ENCODE data around the gene APOBEC3C.

Gene APOBEC3C

DNA sequence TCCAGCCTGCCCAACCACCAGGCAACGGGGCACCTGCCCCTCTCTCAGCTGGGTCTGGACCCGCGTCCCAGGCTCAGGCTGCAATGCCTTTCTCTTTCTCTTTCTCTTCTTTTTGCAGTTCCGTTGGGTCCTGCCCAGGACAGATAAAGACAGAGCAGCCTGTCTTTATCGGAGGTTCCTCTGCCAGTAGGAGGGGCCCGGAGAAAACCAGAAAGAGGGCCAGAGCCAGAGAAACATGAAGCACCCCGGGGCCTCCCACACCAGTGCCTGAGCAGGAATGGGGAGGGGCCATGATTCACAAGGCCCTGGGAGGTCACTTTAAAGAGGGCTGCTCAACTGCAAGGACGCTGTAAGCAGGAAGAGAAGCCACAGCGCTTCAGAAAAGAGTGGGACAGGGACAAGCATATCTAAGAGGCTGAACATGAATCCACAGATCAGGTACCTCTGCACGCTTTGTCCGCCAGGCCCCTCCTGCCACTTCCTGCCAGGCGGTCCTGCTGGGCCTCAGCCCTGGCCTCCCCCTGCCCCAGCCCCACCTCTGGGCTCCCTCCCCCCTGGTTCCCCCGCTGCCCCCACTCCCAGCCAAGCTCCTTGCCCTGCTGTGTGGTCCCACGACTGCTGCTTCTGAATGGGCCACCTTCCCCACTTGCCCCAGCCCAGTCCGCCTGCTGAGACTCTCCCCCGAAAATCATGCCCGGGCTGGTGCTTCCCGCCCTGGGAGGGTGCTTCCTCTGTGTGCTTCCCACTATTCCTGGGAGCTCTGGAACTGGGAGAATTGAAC lies at the start of gene APOBEC3C:
Gene APOBEC3C (plus strand): TSS at position 316 of the 781 bp plus-strand sequence. CDS start 106 bp downstream, at position 422.
- Mint-ChIP-seq H3K27me3 (peaks cover 4% of the 10 kb centered on the region), H3K4me1 (peaks cover 60% of the 10 kb centered on the region), H3K36me3 (peaks cover 26% of the 10 kb centered on the region), H3K27ac (peak within 1 kb of the TSS; percentile 90), H3K4me3 (peak within 1 kb of the TSS; percentile 98), H3K9me3 (no peaks in the 10 kb centered on the region)
- CTCF ChIA-PET, result interaction anchor here (1.0 to 2.2 kb wide), 6 partner anchors 11 to 144 kb away, joined by 3 to 11 read pairs (median 4); no protein-coding TSS in a partner anchor
- peak; percentile 92 for DNase-seq

DNA sequence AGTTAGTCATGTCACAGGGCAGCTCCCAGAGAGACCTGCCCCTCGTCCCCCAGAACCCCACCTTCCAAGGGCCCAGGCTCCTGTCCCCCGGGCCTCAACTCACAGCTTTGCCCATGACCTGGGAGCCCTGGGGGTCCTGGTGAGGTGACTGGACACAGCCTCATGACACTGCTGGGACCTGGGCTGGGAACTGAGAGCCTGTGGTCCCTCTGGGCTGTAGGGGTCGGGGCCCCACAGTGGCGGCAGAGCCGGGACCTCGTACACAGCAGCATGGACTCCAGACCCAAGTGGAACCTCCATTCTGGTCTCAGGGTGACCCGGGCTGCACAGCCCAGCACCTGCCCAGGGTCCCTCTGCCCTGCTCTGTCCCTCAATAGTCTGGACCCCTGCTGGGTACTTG lies 49.8 kb upstream of the APOBEC3C start:
- Mint-ChIP-seq H3K27ac (no peak overlapping the region), H3K4me1 (peaks cover 9% of the 10 kb centered on the region), H3K9me3 (no peaks in the 10 kb centered on the region), H3K27me3 (peaks cover 49% of the 10 kb centered on the region), H3K36me3 (no peaks in the 10 kb centered on the region), H3K4me3 (no peak overlapping the region)
- CTCF ChIA-PET, result interaction anchor here (1.1 to 1.3 kb wide), 2 partner anchors 94 to 354 kb away, joined by 3 read pairs; no protein-coding TSS in a partner anchor
- DNase-seq, result no peak

DNA sequence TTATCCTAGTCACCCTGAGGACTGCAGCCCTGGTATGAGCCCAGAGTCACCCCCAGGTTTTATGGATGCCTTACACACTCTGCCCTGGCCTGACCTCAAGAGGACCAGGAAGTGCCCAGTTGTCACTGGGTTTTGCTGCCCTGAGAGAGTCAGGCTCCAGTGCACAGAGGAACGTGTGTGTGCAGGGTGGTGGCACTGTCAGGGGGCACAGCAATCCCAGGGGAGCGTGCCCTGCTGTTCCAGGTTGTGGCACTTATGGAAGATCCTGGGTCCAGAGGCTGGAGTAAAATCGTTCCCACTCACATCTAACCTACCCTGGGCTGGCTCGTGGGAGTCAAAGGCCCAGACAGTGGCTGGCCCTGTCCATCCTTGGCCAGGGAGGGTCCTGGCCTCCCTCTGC lies 49.1 kb upstream of the APOBEC3C start:
- Mint-ChIP-seq H3K4me1 (peaks cover 3% of the 10 kb centered on the region), H3K4me3 (no peak overlapping the region), H3K36me3 (no peaks in the 10 kb centered on the region), H3K27me3 (peaks cover 49% of the 10 kb centered on the region), H3K9me3 (no peaks in the 10 kb centered on the region), H3K27ac (no peak overlapping the region)
- CTCF ChIA-PET, result interaction anchor here (1.3 kb wide), 1 partner anchor 95 kb away, joined by 3 read pairs; no protein-coding TSS in a partner anchor
- no peak for DNase-seq

DNA sequence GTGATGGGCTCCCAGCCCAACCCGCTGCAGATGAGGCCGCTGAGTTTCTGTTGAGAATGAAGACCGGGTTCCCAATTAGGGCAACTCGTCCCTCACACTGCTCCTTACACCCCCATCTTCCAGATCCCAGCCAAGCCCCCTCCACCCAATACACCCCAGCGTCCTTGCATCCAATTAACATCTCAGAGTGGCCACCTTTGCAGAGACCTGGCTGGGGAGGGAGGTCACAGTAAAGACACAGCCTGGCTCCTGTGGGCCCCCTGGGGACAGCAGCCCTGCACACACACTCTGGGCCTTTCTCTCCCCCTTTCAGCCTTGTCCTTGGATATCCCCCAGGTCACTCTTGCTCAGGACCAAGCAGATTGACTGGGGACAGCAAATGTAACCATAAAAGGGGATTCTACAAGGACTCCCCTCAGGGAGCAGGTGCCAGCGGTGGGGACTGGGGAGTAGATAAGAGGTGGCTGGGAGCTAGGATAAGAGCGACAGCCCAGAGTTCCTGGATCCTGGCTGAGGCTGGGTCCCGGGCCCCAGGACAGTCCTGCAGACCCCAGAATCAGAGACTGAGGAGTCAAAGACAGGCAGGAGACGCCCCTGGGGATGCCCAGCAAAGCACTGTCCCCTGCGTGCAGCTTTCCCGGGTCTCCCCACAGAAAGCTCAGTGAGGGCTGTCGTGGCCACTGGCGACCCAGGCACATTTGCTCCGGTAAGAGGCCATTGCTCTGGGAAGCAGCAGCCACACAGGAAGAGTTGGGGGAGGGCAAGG lies 48.3 kb upstream of the APOBEC3C start:
- peaks cover 3% of the 10 kb centered on the region for H3K4me1 Mint-ChIP-seq
- no peaks in the 10 kb centered on the region for H3K9me3 Mint-ChIP-seq
- H3K27me3 Mint-ChIP-seq, result peaks cover 57% of the 10 kb centered on the region
- no peak for DNase-seq
- CTCF ChIA-PET, result interaction anchor here (0.9 kb wide), 1 partner anchor 96 kb away, joined by 3 read pairs; no protein-coding TSS in a partner anchor
- no peaks in the 10 kb centered on the region for H3K36me3 Mint-ChIP-seq
- no peak overlapping the region for H3K4me3 Mint-ChIP-seq
- H3K27ac Mint-ChIP-seq, result no peak overlapping the region

DNA sequence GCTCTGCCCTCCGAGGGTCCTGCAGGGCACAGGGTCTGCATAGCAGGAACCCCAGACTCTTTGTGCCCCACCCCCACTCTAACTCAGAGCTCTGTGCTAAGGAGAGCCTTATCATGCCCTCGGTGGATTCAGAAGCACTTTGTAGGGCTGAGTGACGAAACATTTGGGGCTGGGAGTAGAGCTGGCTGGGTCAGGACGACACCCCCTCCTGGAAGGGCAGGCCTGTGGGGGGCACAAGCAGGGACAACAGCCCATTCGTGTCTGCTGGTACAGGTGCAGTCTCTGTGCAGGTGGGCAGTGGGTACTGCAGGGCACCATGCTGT lies 47.7 kb upstream of the APOBEC3C start:
- H3K27me3 Mint-ChIP-seq, result peaks cover 63% of the 10 kb centered on the region
- DNase-seq, result no peak
- H3K27ac Mint-ChIP-seq, result no peak overlapping the region
- no peaks in the 10 kb centered on the region for H3K36me3 Mint-ChIP-seq
- no peaks in the 10 kb centered on the region for H3K9me3 Mint-ChIP-seq
- peaks cover 3% of the 10 kb centered on the region for H3K4me1 Mint-ChIP-seq
- no peak overlapping the region for H3K4me3 Mint-ChIP-seq
- CTCF ChIA-PET, result interaction anchor here (0.9 kb wide), 1 partner anchor 96 kb away, joined by 3 read pairs; no protein-coding TSS in a partner anchor

DNA sequence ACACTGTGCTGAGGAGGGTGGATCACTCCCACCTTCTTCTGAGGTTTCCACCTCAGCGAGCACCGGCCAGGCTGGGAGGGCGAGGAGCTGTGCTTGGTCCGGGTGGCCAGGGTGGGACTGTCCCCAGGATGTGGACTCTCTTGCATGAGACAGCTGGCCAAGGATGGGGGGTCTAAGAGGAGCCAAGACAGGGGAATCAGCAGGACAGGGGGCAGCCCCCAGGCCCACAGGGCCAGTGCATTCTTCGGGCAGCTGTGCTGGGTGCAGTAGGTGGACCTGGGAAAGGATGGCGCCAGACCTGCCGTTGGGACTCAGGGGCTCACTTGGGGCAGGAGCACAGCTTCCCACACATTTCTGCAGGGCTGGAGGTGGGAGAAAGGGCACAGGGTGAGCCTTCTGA lies 47.1 kb upstream of the APOBEC3C start:
- Mint-ChIP-seq H3K36me3 (no peaks in the 10 kb centered on the region), H3K27me3 (peaks cover 69% of the 10 kb centered on the region), H3K4me1 (peaks cover 3% of the 10 kb centered on the region), H3K4me3 (no peak overlapping the region), H3K27ac (peak overlapping the region; percentile 49), H3K9me3 (no peaks in the 10 kb centered on the region)
- CTCF ChIA-PET, result interaction anchor here (0.9 kb wide), 1 partner anchor 97 kb away, joined by 3 read pairs; no protein-coding TSS in a partner anchor
- DNase-seq, result no peak

DNA sequence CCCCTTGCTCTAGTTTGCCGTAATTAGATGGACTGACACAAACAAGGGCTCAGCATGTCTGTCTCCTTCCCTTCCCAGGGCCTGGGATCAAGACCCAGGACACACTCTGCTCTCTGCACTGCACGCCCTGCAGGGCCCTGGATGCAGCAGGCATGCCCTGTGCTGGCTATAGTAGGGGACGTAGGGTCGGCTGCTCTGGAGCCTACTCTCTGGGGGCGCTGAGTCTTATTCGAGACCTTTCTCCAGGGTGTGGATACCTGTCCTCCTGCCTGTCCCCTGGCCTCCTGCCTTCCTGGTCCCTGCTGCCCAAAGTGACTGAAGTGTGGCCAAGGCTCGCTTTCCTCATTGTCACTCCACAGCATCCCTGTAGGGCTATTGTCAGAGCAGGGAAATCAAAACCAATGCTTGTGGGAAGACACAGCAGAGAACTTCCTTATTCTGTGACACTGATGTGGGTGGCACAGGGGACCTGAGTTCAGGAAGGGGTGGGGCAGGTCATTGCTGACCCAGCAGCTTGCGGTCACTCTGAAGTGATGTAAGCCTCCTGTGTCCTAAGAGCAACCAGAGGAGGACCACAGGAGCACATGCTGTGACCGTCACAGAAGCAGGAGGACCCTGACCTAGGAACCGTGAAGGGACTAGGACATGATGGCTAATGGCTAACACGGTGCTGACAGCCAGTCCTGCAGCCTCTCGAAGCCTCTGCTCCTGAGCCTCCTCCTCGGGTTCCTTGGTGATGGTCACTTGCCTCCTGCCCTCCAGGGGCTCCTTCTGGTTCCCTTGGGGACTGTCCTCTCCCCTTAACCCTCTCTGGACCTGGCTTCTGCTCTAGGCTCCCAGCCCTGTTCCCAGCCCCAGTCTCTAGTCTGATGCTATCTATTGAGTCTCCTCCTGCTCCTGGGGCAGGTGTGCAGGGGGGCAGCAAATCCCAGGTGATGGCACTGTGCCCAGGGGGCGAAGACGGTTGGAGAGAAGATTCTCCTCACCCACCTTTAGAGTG lies 46.3 kb upstream of the APOBEC3C start:
- CTCF ChIA-PET, result no interaction called here
- H3K27ac Mint-ChIP-seq, result no peak overlapping the region
- peaks cover 6% of the 10 kb centered on the region for H3K4me1 Mint-ChIP-seq
- peaks cover 76% of the 10 kb centered on the region for H3K27me3 Mint-ChIP-seq
- no peak overlapping the region for H3K4me3 Mint-ChIP-seq
- no peak for DNase-seq
- no peaks in the 10 kb centered on the region for H3K36me3 Mint-ChIP-seq
- H3K9me3 Mint-ChIP-seq, result no peaks in the 10 kb centered on the region

DNA sequence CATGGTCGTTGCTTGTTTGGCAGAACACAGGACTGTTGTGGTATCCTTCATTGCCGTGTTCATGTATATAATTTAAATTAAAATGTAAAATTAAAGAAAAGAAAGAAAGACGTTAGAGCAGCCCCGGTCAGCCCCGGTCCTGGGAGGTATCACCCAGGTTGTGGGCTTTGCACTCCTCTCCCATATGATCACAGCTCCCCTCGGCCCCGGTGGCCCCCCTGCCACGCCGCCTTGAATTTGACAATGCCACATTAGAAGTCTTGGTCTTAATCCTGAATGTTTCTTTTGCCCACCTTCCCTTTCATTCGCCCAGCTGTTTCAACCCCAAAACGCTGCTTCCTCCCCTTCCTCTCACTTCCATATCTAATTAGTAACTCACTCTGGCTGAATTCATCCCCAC lies 45.3 kb upstream of the APOBEC3C start:
- H3K9me3 Mint-ChIP-seq, result no peaks in the 10 kb centered on the region
- H3K4me1 Mint-ChIP-seq, result peaks cover 9% of the 10 kb centered on the region
- H3K27ac Mint-ChIP-seq, result no peak overlapping the region
- no peak for DNase-seq
- no peak overlapping the region for H3K4me3 Mint-ChIP-seq
- H3K36me3 Mint-ChIP-seq, result no peaks in the 10 kb centered on the region
- CTCF ChIA-PET, result interaction anchor here (7.8 kb wide), 1 partner anchor 99 kb away, joined by 46 read pairs; no protein-coding TSS in a partner anchor
- peaks cover 86% of the 10 kb centered on the region for H3K27me3 Mint-ChIP-seq

DNA sequence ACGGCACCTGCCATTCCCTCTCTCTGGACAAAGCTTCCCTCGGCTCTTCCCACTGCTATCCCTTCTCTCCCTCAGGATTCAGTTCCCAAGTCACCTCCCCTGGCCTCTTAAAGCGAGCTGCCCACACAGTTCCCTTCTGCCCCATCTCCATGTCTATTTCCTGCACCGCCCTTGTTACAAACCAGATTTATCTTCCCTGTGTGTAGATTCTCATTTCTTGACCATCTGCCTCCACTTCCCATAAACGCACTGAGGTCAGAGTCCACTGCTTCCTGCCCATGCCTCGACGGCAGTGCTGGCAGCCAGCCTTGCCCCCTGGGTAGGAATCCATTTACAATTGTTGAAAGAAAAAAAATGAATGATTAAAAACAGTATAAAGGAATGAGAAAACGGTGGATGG lies 43.5 kb upstream of the APOBEC3C start:
- CTCF ChIA-PET, result interaction anchor here (1.0 to 7.8 kb wide), 4 partner anchors 28 to 101 kb away, joined by 3 to 70 read pairs (median 24); no protein-coding TSS in a partner anchor
- no peaks in the 10 kb centered on the region for H3K9me3 Mint-ChIP-seq
- peaks cover 9% of the 10 kb centered on the region for H3K4me1 Mint-ChIP-seq
- no peaks in the 10 kb centered on the region for H3K36me3 Mint-ChIP-seq
- DNase-seq, result no peak
- no peak overlapping the region for H3K4me3 Mint-ChIP-seq
- no peak overlapping the region for H3K27ac Mint-ChIP-seq
- peaks cover 98% of the 10 kb centered on the region for H3K27me3 Mint-ChIP-seq

DNA sequence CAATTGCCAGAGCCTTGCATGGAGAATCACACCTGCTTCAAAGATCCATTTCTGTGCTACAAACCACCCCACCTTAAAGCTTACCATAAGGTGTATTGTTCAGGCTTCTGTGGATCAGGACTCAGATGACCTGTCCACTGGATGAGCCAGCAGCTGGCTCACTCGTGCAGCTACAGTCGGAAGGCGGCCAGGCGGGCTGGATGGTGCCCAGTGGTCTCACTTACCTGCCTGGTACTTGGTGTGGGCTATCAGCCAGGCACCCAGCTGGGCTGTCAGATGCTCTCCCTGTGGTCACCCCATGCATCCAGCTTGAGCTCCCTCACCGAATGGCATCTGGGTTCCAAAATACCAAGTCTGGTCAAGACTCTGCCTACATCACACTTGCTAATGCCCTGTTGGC lies 42.9 kb upstream of the APOBEC3C start:
- CTCF ChIA-PET, result interaction anchor here (0.6 to 7.8 kb wide), 7 partner anchors 9 to 118 kb away, joined by 3 to 70 read pairs (median 3); no protein-coding TSS in a partner anchor
- Mint-ChIP-seq H3K27me3 (peaks cover 97% of the 10 kb centered on the region), H3K36me3 (no peaks in the 10 kb centered on the region), H3K4me1 (peaks cover 9% of the 10 kb centered on the region), H3K9me3 (no peaks in the 10 kb centered on the region), H3K4me3 (no peak overlapping the region), H3K27ac (no peak overlapping the region)
- DNase-seq, result no peak

DNA sequence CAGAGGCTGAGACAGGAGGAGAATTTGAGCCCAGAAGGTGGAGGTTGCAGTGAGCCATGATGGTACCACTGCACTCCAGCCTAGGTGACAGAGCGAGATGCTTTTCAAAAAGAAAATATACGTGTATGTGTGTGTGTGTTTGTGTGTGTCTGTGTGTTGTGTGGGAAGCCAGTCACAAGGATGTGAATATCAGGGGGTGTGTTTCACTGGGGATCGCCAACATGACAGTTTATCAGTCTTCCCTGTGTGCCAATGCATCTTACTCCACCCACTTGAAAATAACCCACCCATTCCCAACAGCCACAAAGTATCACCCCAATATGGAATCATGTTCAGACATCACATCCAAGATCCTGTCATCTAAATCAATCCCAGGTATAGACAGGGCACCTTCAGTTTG lies 42.3 kb upstream of the APOBEC3C start:
- H3K4me3 Mint-ChIP-seq, result no peak overlapping the region
- no peak overlapping the region for H3K27ac Mint-ChIP-seq
- no peaks in the 10 kb centered on the region for H3K36me3 Mint-ChIP-seq
- H3K4me1 Mint-ChIP-seq, result peaks cover 9% of the 10 kb centered on the region
- H3K9me3 Mint-ChIP-seq, result no peaks in the 10 kb centered on the region
- no peak for DNase-seq
- CTCF ChIA-PET, result interaction anchor here (0.6 to 7.8 kb wide), 6 partner anchors 8 to 118 kb away, joined by 3 to 70 read pairs (median 4); no protein-coding TSS in a partner anchor
- peaks cover 91% of the 10 kb centered on the region for H3K27me3 Mint-ChIP-seq

DNA sequence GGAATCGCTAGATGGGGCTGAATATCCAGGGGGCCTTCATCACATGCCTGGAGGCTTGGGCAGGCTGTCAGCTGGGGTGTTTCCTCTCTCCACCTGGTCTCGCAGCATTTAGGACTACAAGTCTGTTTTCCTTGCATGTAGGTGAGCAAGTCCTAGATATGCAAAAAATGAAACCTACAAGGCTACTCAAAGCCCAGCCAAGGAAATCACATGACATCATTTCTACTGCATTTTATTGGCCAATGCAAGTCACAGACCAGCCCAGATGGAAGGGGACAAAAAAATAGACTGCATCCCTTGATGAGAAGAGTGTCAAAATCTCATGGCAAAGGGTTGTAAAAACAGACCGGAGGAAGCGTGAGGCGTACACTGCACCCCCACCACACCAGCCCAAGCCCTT lies 41.5 kb upstream of the APOBEC3C start:
- H3K27me3 Mint-ChIP-seq, result peaks cover 86% of the 10 kb centered on the region
- no peak overlapping the region for H3K4me3 Mint-ChIP-seq
- H3K27ac Mint-ChIP-seq, result no peak overlapping the region
- DNase-seq, result no peak
- H3K4me1 Mint-ChIP-seq, result peaks cover 8% of the 10 kb centered on the region
- no peaks in the 10 kb centered on the region for H3K36me3 Mint-ChIP-seq
- CTCF ChIA-PET, result interaction anchor here (1.2 to 7.8 kb wide), 6 partner anchors 19 to 119 kb away, joined by 3 to 70 read pairs (median 6); no protein-coding TSS in a partner anchor
- peaks cover 2% of the 10 kb centered on the region for H3K9me3 Mint-ChIP-seq

Measured in activated naive CD4-positive, alpha-beta T cell treated with anti-CD3 and anti-CD28 coated beads, Interleukin-2, amount 10 ng/mL, durations not matched to agents 7 days and 5 days (primary cell).